HL-60 (cell line): ENCODE data around the gene L3MBTL3.

Source experiments
- GABPA ChIP-seq: IDR thresholded peaks from 2 replicates; pipeline ENCODE4 v1.6.1; 2012; ENCODE audit warnings: low read depth
- POLR2AphosphoS5 ChIP-seq: IDR thresholded peaks from 2 replicates; pipeline ENCODE4 v1.6.1; 2012; ENCODE audit warnings: low read depth
- SPI1 ChIP-seq: IDR thresholded peaks from 2 replicates; pipeline ENCODE4 v1.6.1; 2012; ENCODE audit warnings: low read depth, mild to moderate bottlenecking, borderline replicate concordance
- TF ChIP-seq, protein P1 (sequence below): IDR thresholded peaks from one replicate; pipeline ENCODE4 v1.5.1; 2011; ENCODE audit warnings: low read length, control low read depth, inconsistent platforms; ENCODE audit not compliant: insufficient read depth
- TF ChIP-seq, protein P2 (sequence below): IDR thresholded peaks from 2 replicates; pipeline ENCODE4 v1.6.1; 2012; ENCODE audit warnings: low read depth; ENCODE audit not compliant: insufficient replicate concordance

DNA sequence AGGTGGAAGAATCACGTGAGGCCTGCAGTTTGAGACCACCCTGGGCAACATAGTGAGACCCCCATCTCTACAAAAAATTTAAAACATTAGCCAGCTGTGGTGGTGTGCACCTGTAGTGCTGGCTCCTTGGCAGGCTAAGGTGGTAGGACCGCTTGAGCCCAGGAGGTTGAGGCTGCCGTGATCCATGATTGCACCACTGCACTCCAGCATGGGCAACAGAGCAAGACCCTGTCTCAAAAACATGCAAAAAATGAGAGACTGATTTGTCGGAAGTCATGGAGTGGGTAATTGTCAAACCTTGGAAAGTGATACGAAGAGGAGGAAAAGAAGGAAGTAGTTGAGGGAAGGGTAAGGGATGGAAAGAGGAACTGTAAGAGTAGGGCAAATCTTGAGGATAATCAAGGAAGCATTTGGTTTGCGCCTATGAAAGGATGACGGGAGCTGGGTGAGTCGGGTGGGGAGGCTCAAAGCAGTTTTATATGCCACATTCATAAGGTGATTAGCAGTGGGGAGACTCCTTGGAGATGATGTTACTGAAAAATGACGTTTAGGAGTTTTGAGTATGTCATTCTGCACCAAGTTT, 14.5 kb downstream of the L3MBTL3 start:
- TF ChIP-seq, protein P1, sequence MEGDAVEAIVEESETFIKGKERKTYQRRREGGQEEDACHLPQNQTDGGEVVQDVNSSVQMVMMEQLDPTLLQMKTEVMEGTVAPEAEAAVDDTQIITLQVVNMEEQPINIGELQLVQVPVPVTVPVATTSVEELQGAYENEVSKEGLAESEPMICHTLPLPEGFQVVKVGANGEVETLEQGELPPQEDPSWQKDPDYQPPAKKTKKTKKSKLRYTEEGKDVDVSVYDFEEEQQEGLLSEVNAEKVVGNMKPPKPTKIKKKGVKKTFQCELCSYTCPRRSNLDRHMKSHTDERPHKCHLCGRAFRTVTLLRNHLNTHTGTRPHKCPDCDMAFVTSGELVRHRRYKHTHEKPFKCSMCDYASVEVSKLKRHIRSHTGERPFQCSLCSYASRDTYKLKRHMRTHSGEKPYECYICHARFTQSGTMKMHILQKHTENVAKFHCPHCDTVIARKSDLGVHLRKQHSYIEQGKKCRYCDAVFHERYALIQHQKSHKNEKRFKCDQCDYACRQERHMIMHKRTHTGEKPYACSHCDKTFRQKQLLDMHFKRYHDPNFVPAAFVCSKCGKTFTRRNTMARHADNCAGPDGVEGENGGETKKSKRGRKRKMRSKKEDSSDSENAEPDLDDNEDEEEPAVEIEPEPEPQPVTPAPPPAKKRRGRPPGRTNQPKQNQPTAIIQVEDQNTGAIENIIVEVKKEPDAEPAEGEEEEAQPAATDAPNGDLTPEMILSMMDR: no peak
- no peak for TF ChIP-seq POLR2AphosphoS5
- TF ChIP-seq GABPA: no peak
- TF ChIP-seq, protein P2, sequence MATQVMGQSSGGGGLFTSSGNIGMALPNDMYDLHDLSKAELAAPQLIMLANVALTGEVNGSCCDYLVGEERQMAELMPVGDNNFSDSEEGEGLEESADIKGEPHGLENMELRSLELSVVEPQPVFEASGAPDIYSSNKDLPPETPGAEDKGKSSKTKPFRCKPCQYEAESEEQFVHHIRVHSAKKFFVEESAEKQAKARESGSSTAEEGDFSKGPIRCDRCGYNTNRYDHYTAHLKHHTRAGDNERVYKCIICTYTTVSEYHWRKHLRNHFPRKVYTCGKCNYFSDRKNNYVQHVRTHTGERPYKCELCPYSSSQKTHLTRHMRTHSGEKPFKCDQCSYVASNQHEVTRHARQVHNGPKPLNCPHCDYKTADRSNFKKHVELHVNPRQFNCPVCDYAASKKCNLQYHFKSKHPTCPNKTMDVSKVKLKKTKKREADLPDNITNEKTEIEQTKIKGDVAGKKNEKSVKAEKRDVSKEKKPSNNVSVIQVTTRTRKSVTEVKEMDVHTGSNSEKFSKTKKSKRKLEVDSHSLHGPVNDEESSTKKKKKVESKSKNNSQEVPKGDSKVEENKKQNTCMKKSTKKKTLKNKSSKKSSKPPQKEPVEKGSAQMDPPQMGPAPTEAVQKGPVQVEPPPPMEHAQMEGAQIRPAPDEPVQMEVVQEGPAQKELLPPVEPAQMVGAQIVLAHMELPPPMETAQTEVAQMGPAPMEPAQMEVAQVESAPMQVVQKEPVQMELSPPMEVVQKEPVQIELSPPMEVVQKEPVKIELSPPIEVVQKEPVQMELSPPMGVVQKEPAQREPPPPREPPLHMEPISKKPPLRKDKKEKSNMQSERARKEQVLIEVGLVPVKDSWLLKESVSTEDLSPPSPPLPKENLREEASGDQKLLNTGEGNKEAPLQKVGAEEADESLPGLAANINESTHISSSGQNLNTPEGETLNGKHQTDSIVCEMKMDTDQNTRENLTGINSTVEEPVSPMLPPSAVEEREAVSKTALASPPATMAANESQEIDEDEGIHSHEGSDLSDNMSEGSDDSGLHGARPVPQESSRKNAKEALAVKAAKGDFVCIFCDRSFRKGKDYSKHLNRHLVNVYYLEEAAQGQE: no peak
- TF ChIP-seq SPI1: peak; percentile 74; the same call in 1 of the 2 replicates
